ENCODE measurements around the gene RIPK4. TPM values are rescaled to one million over a fixed set of nuclear protein-coding genes. Genes with fewer than 3 reads are reported as not detected.
"Not testable (repeated sequence)": the region's sequence is repeated elsewhere in the genome, so short reads cannot be mapped to it uniquely, and the experiment has no call there.

RIPK4 gene
- total RNA-seq, 1 donor from 2014 or later = not detected

DNA sequence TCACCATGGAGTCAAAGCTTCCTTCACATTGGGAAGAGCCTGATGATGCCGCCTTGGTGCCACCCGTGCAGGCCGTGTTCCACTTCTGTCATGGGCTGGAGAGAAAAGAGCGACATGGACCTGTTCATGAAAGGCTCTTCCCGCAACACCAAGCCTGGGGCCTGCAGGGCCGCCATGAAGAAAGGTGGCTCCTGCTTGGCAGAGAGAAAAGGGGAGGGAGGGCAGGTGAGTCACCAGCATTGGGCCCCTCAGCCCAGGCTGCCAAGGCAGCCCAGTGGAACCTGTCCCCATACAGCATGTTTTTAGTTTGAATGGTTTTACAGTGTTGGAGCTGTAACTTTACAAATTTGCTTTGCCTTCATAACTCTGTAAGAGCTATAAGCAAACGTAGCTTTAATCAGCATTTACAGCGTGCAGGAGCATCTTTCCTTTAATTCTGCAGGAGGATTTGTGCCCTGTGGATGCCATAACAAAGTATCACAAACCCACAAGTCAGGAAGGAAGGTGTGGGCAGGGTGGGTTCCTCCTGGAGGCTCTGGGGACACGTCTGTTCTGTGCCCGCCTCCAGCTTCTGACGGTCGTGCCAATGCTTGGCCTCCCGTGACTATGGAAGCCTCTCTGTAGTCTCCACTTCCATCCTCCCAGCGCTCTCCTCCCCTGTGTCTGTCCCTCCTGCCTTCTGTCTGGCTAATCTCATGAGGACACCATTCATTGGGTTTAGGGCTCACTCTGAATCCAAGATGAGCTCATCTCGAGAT, 49.1 kb downstream of the RIPK4 start:
- Mint-ChIP-seq H3K27me3 (ENCODE audit: low read depth) (peaks cover 18% of the 10 kb centered on the region), H3K27ac (ENCODE audit: unreplicated experiment) (no peak overlapping the region), H3K4me3 (no peak overlapping the region), H3K9me3 (no peaks in the 10 kb centered on the region), H3K4me1 (peaks cover 17% of the 10 kb centered on the region), H3K36me3 (ENCODE audit: low read depth) (no peaks in the 10 kb centered on the region)
- DNase-seq (ENCODE audit: low read depth, low spot score) = no peak
- no peak for TF ChIP-seq CTCF (conservative IDR thresholded peaks at IDR 0.05)

- no peak for DNase-seq (ENCODE audit: low read depth, low spot score)
- TF ChIP-seq CTCF (conservative IDR thresholded peaks at IDR 0.05) = no peak
- Mint-ChIP-seq H3K36me3 (ENCODE audit: low read depth) (no peaks in the 10 kb centered on the region), H3K9me3 (no peaks in the 10 kb centered on the region), H3K27me3 (ENCODE audit: low read depth) (peaks cover 23% of the 10 kb centered on the region), H3K27ac (ENCODE audit: unreplicated experiment) (no peak overlapping the region), H3K4me1 (peaks cover 23% of the 10 kb centered on the region), H3K4me3 (no peak overlapping the region)
Observed at GRCh38 chr21:41716751-41717150, 50.1 kb downstream of the RIPK4 start.

DNA sequence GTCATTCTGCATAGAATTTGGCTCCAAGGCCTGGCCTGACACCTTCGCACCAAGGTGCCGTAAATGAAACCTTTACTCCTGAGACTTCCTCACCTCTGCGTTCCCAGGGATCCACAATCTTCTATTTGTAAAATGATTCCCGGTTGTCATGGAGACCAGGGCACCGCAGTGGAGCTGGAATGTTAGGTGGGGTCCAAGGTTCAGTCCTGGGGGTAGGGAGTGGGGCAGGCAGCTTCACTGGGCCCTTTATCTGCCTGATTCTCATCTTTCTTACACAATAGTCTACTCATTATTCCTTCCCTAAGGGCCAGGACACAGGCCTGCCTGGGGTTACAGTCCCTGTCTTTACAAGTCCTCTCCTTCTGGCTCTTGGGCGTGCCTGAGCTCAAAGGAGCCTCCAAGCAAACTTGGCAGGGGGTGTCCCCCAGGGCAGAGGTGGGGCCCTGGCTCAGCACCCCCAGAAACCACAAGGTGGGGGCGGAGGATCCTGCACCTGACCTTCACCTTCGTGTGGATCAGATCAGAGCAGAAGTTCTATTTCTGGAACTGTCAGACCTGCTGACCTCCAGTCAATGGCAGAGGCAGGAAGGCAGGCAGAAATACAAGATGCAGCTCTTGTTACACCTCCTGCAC, 51.1 kb downstream of the RIPK4 start:
- TF ChIP-seq CTCF (conservative IDR thresholded peaks at IDR 0.05) = no peak
- H3K9me3 Mint-ChIP-seq = no peaks in the 10 kb centered on the region
- peaks cover 25% of the 10 kb centered on the region for H3K4me1 Mint-ChIP-seq
- H3K4me3 Mint-ChIP-seq = no peak overlapping the region
- no peak for DNase-seq (ENCODE audit: low read depth, low spot score)
- H3K27ac Mint-ChIP-seq (ENCODE audit: unreplicated experiment) = peak overlapping the region; percentile 83
- peaks cover 32% of the 10 kb centered on the region for H3K27me3 Mint-ChIP-seq (ENCODE audit: low read depth)
- no peaks in the 10 kb centered on the region for H3K36me3 Mint-ChIP-seq (ENCODE audit: low read depth)

DNA sequence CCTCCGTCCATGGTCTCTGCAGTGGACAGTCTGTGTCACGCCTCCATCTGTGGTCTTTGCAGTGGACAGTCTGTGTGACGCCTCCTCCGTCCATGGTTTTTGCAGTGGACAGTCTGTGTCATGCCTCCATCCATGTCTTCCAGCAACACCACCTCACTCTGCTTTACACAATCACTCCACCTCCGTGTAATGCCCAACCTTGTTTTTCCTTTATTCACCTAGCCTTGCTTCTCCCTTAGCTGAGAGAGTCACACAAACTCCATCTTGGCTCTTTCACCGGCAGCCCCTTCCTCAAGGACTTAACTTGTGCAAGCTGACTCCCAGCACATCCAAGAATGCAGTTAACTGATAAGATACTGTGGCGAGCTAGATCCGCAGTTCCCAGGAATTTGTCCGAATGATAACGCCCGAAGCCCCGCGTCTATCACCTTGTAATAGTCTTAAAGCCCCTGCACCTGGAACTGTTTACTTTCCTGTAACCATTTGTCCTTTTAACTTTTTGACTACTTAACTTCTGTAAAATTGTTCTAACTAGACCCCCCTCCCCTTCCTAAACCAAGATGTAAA, 52.5 kb downstream of the RIPK4 start:
- not testable (repeated sequence) for H3K36me3 Mint-ChIP-seq (ENCODE audit: low read depth); H3K4me3 Mint-ChIP-seq; H3K9me3 Mint-ChIP-seq; DNase-seq (ENCODE audit: low read depth, low spot score)
- peaks cover 32% of the 10 kb centered on the region for H3K27me3 Mint-ChIP-seq (ENCODE audit: low read depth)
- H3K4me1 Mint-ChIP-seq = peaks cover 25% of the 10 kb centered on the region
- peak overlapping the region; percentile 3 for H3K27ac Mint-ChIP-seq (ENCODE audit: unreplicated experiment)

DNA sequence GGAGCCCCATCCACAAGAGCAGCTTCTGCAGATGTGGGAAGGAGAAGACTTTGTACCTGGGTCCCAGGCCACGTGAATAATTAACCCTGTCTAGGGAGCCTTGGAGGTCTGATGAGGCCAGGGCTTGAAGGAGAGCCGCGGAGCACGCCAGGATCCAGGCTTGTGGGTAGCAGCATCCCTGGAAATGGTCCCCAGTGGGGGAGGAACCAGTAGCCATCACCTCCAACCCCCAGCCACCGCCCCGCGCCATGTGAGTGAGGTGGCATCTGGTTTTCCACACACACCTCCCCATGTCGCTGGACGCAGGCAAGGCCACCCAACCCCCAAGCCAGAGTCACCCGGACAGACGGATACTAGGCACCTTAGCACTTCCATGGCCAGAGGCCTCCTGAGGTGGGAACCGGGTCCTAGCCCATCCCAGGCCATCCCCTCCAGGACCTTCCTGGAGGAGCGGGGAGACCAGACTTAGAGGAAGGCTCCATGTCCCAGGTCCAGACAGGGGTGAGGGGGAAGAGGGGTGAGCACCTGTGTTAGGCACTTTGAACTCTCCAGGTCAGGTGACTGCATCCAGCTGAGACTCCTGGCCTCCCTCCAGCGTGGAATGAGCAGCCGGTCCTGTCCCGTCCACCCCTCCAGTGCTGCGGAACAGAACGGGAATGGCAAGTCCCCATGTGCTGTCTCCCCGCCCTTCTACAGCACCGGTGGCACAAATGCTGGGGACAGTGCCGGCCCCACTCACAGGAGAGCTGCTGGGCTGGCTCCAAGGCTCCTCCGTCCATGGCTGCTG, 53.2 kb downstream of the RIPK4 start:
- Mint-ChIP-seq H3K27me3 (ENCODE audit: low read depth) (peaks cover 39% of the 10 kb centered on the region), H3K4me1 (peaks cover 25% of the 10 kb centered on the region), H3K9me3 (no peaks in the 10 kb centered on the region), H3K36me3 (ENCODE audit: low read depth) (no peaks in the 10 kb centered on the region), H3K27ac (ENCODE audit: unreplicated experiment) (no peak overlapping the region), H3K4me3 (no peak overlapping the region)
- TF ChIP-seq CTCF (conservative IDR thresholded peaks at IDR 0.05) = no peak
- DNase-seq (ENCODE audit: low read depth, low spot score) = no peak
